NK-92 treated with Interleukin-12 subunit alpha and Interleukin-12 subunit beta, amount 100 ng/mL, for 24 hours (cell line): Measurements from ENCODE around the gene CCDC78.

Source experiments
- DNase-seq: peaks from one replicate; lab custom pipeline; 2025; lab: John Stamatoyannopoulos, UW

Gene CCDC78

DNA sequence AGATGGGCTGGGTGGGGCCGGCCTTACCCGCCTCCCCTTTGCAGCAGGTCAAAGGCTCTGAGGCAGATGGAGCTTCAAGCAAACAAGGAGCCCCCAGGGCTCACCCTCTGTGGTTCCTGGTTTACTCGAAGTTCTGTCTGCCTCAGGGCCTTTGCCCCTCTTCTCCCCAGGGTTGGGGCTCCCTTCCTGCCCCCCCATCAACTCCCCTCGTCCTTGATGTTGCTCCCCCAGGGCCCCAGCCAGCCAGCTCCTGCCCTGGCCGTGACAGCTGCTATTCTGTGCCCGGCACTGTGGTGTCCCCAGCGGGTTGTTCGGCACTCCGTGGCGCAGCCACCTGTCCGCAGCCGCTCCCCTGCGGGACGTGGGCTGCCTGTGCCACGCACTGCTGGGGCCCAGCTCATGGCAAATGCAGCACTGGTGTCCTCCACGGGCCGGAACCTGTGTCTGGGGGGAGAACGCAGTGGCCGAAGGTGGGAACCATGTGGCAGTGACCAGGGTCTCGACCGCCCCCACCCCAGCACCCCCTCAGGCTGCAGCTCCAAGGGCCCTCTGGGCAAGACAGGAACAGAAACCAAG lies 15.7 kb downstream of the CCDC78 start:
- no peak for DNase-seq

DNA sequence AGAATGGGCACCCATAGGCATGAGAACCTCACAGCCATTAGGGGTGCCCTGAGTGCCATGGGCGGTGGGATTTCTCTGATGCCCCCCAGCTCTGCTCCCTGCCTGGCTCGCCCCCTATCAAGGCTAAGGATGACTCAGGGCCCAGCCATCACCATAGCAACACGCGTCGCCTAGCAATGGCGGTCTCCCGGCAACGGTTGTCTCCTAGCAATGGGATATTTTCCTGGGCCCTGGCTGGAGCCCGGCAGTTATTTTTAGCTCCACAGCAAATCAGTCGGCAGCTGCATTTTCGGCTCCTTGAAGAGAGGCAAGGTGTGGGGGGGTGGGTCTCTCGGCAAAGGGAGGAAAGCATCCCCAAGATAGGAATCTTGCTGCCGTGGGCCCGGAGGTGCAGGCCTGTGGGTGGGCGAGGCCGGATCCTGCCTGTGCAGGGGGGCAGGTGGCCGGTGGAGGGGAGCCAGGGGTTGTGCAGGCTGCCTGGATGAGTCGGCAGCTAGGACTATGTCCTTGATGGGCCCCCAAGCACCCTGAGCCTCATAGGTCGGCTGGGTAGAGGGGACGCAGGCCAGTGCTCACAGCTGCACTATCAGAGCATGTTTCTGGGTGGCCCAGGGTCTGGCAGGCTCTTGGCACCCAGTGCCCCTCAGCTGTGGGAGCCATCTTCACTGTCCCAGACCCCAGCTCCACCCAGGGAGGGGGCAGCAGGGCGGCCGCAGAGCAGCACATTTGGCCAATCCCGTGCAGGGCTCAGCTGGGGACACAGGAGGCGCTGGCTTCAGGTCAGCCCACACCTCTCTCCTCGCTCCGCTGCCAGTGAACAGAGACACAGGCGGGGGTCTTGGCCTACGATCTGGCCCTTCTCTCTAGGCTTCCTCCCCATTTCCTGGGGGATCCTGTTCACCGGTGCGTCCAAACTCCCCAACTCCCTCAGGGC lies 16.4 kb downstream of the CCDC78 start:
- no peak for DNase-seq

DNA sequence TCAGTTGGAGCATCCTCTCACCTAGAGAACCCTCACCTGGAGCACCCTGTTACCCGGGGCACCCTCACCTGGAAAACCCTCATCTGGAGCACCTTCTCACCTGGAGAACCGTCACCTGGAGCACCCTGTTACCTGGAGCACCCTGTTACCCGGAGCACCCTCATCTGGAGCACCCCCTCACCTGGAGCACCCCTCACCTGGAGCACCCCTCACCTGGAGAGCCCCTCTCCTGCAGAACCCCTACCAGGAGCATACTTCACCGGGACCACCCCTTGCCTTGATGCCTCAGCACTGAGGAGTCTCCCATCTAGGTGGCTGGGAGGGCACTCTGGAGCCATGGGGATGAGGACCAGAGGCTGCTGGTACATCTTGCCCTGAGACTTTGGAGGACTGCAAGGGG lies 17.3 kb downstream of the CCDC78 start:
- DNase-seq = no peak

DNA sequence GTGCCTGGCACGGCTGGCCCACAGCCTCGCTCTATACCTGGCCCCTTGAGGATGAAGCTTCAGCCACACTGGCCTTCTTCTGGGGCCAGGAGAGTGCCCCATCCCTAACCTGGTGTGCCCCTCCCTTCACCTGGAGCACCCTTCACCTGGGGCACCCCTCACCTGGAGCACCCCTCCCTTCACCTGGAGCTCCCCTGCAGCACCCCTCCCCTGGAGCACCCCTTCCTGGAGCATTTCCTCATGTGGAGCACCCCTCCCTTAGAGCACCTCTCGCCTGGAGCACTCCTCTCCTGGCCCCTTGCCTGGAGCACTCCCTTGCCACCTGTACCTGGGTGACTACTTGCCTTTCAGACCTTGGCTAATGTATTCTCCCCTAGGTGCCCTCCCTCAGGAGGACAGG lies 18.2 kb downstream of the CCDC78 start:
- DNase-seq = no peak

DNA sequence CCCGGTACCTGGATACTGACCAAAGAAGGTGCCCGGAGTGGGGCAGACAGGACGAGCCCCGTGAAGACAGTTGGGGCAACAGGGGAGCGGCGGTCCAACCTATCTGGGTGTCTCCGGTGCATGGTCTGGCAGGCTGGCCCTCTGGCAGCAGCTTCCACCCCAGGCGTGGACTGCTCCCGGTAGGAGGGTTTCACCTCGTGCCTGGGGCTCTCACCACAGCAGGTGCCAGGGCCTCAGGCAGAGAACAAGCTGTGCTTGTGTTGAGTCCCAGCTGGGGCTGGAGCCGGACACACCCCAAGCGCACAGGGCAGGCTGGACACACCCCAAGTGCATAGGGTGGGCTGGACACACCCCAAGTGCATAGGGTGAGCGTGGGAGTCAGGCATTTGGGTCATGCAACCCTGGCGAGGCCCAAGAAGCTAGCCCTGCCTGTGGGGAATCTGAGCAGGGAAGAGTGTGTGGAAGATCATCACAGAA lies 19.1 kb downstream of the CCDC78 start:
- no peak for DNase-seq

DNA sequence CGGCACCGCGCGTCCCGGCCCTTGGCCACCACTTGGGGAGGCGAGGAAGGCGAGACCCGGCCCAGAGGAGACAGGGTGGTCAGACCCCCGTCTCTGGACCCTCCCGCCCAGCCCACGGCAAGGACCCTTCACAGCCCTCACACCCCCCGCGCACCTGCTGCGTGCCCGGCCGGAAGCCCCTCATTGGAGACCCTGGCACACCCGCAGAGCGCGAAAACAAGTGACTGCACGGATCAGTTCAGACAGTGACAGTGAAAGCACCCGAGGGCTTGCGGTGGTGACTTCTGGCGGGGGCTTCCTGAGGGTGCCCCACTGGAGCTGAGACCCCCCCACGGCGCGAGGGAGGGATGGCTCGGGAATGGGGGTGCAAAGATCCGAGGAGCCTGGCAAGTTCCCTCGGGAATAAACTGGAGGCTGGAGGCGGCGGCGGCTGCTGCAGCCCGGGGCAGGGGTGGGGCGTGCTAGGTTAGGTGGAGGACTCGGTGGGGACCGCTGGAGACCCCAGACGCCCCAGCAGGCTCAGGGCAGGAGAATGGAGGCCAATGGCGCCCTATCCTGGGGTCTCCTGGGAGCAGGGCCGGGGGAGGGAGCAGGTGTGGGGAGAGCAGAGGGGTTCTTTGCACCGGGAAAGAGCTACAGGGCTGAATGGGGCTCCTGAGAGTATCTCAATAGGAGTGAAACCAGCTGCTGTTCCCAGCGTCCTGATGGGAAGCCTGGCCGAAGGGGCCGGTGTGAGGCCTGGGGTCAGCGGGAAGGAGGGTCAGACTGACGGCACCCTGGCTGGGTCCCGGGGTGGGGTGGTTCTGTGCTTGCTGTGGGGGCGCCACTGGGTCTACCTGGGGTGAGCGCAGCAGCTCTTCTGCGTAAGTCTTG lies 19.8 kb downstream of the CCDC78 start:
- DNase-seq = no peak

DNA sequence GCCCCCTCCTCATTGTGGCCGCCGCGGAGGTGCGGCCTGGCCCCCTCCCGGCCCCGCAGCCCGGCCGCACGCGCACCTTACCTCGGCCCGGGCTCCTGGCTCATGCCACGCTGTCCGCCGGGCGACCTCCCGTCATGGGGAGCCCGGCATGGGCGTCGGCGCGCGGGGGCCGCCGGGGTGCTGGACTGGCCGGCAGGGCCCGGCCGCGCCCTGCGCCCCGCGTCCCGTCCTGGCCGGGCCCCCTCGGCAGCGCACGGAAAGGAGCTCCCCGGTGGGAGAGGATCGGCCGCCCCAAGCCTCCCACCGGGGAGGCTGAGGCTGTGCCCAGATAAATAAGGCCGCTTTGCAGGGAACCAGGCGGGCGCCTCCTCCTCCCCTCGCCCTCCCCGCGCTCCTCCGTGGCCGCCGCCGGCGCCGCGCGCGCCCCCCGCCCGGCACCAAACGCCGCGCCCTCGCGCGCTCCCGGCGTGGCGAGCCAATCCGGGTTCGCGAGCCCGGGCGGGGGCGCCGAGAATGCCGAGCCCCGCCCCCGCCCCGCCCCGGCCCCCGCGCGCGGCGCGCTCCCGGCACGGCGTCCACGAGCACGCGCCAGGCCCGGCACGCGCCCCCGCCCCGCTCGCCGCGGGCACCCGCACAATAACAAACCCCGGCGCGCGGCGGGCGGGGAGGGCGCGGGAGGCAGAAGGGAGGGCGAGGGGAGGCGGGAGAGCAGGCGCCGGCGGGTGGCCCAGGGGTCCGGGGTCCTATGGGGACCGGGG lies 20.6 kb downstream of the CCDC78 start, which contains the start of gene FBXL16:
Gene FBXL16, minus strand, starts transcription at position 371 of the 758 bp plus-strand sequence. CDS start 8,396 bp downstream, outside the sequence.
- DNase-seq = no peak

DNA sequence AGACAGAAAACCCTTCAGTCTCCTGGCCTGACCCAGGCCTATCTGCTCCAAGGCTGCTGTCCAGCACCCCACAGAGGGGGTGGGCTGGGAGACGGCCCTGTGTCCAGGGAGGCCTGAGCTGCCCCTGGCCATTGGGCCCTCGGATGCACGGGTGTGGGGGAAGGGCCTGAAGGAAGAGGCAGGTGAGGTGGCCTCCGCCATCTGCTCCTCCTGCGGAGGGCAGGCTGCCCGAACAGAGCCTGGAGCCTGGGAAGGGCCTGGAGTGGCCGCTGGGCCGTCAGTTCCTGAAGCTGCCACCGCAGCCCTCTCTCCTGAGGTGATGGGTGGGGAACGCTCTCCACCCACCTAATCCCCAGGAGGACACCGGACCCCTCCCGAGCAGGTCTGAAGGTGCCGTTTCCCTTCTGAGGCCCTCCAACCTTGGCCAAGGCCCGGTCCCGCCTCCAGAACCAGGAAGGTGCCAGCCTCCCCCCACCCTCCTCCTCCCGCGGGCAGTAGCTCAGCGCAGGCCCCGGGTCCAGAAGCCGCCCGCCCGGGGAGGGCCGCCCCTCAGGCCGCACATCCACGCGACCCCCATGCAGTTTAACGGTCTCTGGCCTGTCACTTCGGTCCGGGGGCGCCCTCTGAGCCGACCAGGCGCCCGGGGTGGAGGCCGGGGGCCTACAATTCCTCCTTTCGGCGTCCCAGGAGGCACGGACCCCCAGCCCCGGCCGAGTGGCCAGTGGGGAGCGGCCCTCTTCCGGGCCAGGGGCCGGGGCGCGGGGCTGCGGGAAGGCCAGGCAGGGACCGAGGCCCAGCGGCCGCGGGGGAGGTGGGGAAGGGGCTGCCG lies 21.5 kb downstream of the CCDC78 start:
- no peak for DNase-seq

DNA sequence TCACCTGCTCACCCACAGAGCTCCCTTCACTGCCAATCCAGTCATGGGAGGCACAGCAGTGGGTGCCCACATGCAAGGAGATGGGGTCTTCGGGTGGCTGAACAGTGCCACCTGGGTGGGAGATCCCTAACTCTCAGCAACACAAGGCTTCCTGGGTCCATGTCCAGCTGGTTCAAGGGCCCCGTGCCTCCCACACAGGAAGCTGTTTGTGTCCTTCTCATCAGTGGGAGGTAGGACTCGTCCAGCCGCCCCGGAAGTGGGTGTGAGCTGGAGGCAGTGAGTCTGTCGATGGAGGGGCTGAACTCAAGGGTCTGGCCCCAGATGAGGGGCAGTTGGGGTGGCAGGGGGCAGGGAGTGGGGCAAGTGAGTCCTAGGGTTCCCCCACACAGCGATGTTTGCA lies 22.2 kb downstream of the CCDC78 start:
- no peak for DNase-seq

DNA sequence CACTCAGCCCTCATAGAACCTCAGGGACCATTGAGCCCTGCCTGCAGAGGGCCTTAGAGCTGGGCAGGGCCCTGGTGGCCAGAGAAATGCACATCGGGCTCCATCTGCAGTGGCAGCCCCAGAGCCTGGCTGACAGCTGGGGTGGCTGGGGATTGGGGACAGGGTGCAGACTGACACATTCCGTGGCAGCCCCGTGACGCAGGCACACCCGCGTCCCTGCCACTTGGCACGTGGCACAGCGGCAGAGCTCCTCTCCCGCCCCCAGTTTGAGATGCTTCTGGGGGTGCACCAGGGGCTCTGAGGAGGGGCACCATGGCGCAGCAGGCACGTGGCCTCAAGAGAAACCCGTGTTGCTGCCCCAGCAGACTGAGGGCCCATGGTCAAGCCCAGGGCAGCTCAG lies 22.8 kb downstream of the CCDC78 start:
- no peak for DNase-seq

DNA sequence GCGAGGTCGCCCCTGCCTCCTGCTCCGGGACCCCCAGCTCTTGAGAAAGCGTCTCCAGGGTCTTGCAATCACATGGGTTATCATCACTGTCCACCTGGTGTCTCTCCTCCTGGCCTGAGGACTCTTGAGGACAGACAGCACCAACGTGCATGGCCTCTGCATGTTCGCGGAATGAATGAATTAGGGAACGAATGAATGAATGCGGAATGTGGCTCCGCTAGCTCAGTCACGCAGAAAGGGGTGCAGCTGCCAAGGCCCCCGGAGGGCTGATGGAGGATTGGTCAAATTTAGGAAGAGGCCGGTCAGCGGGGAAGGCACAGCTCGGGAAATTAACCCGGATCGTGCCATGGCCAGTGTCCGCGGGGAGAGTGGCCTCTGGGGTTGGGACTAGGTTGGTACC lies 23.9 kb downstream of the CCDC78 start:
- DNase-seq = no peak

DNA sequence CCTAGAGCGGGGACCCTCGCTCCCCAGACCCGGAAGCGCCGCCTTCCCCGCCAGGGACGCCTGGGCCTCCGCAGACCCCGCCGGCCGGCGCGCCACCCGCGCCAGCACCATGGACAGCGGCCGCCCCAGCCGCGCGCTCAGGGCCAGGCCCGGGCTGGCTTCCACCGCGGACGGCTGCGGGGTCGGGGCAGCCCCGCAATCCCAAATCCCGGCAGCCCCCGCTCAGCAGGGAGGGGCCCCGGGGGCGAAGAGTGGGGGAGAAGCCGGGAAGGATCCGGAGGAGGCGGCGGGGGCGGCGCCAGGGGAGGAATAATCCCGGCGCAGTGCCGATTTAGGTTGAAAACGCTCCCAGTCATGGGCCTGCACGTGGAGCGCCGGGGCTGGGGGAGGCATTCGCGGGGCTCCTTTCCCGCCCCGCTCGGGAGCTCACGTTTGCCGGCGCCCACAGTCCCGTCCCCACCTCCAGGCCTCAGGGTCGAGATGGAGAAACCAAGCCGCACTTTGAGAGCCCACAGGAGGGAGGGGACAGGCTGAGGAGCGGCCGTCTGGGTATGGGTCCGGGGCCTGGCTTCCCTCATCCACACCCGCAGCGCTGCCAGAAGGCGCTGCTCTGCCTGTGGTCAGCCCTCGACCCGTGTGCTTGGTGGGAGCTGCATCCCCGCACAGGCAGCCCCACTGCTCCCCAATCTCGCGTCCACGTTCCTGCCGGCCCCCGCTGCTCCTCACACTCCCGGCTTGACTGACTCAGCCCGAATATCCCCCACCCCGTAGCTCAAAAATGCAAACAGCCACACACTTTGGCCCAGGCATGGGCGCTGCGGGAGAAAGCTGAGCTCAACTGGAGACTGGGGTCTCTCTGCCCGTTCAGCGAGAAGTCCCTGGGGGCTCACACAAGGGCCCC lies 25.3 kb downstream of the CCDC78 start:
- DNase-seq = no peak

DNA sequence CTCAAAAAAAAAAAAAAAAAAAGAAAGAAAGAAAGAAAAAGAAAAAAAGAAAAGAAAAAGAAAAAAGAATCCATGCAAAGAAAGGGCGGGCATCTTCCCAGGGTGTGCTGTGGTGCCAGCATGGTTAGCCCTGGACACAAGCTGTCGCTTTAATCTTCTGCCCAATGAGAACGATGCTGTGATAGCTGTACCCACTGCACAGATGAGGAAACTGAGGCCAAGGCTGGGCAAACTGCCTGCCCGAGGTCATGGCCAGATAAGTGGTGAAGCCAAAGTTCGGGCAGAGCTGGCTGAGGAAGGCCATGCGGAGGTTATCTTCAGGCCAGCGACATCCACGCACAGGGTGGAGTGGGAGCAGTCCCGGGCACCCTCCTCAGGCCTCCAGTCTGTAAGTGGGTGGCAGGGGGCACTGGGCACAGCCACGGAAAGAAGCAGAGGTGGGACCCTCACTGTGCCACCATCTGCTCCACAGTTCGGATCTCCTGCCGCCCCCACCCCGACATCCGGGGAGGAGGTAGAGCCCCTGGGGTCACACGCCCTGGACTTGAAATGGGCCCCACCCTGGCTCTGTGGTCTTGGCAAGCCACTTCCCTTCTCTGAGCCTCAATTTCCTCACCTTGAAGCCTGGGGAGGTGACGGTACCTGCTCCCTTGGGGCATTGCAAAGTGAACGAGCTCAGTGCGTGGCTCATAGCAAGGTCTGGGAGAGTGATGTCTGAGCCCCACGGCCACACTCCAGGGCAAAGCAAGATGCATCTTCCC lies 27.2 kb downstream of the CCDC78 start:
- no peak for DNase-seq

DNA sequence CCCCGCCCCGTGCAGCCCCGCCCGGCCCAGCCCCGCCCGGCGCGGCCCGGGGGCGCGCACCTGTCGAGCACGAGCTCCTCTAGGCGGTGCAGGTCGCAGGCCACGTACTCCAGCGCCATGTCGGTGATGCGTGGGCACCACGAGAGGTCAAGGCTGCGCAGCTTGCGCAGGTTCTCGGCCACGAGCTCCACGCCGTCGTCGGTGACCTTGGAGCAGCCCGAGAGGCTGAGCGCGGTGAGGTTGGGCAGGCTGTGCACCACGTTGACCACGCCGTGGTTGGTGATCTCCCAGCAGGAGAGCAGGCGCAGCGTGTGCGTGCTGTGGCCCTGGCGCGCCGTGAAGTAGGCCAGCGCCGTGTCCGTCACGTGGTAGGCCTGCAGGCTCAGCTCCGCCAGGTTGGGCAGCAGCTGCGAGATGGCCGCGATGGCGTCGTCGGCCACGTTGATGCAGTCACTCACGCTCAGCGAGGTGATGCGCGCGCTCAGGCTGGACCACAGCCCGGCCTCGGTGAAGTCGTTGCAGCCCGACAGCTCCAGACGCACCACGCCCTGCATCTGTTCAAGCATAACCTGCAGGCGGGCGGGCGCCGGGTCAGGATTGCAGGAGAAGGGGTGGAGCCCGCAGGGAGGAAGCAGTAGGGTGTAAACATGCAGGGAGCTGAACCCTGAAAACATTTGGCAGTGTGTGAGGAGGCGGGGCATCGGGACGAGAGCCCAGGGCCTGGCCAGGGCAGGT lies 30.7 kb downstream of the CCDC78 start:
- no peak for DNase-seq

DNA sequence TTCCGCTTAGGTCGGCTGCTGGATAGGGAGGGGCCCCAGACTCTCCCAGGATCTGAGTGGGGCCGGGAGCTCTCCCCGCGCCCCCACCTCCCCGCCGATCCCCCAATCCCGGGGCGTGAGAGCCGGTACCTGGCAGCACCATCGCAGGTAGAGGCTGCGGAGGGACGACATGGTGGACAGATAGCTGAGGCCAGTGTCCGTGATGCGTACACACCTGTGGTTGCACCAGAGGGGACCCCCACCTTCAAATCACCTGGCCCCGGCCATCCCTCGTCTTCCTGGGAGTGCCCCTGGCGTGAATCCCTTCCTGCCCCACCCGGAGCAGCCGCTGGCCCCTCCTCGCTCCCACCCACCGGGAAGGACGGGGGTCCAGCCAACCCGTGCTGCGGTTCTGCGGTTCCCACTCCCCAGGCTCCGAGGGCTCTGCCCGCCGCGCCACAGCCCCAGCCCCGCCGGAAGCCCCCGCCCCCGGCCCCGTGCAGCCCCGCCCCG lies 31.3 kb downstream of the CCDC78 start:
- no peak for DNase-seq

DNA sequence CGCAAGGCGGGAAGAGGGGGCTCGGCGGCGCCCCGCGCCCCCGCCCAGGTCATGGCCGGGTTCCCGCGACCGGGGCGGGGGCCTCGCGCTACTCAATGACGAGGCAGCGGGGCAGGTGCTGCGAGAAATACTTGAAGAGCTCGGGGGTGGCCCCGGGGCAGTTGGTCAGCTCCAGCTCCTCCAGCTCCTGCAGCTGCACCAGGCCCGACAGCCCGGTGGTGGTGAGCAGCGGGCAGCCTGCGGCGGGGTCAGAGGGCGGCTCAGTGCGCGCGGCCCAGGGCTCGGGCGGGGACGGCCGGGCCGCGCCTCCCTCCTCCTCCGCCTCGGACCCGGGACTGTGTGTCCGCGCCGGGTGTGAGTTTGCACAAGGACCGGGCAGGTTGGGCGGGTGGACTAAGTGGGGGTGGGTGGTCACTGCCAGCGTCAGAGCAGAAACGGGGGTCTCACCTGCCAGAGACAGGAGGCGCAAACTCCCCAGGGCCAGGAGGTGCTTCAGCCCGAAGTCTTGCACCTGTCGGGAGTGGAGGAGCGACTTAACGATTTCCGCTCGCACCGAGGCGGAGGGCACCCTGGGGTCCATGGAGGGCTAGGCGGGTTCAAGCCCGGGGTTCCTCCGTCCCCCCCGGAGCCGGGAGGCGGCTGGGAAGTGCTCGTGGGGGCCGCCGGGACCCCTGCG lies 31.9 kb downstream of the CCDC78 start:
- DNase-seq = no peak

DNA sequence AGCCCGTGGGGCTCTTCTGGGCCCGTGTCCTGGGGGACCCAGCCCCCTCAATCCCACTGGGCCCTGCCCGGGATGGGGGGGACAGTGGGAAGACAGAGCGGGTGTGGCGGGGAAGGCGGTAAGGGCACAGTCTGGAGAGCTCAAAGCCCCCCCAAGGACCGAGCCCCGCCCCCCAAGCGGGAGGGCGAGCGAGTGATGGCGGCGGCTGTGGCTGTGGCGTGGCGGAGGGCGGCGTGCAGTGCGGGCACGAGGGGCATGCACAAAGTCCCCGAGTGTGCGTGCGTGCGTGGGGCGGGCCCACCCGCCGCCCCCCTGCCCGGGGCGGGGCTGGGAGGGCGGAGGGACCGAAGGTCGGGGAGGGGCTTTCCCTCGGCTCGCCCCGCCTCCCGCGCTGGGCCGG lies 32.5 kb downstream of the CCDC78 start:
- no peak for DNase-seq
